Hippocampal formation (tissue), 2 donors: Measurements from ENCODE around the gene TSC2.

Experiments used
- DNase-seq, 2 donors: peaks; one replicate each; lab custom pipeline; 2025; lab: John Stamatoyannopoulos, UW

TSC2 gene

GRCh38 chr16:2042986-2043666, 4.7 kb upstream of the TSC2 start:
- no peak for DNase-seq

- peak in 1 of 2 donors; percentile 5 for DNase-seq
Observed at GRCh38 chr16:2043667-2044451, 3.9 kb upstream of the TSC2 start.

- no peak for DNase-seq
Observed at GRCh38 chr16:2044541-2044940, 3.2 kb upstream of the TSC2 start.

- no peak for DNase-seq
Observed at GRCh38 chr16:2045965-2046892, 1.6 kb upstream of the TSC2 start.

GRCh38 chr16:2046893-2047329, 874 bp upstream of the TSC2 start:
- DNase-seq, result no peak

- no peak for DNase-seq
Observed at GRCh38 chr16:2048116-2048543, 345 bp downstream of the TSC2 start.

- DNase-seq, result no peak
Observed at GRCh38 chr16:2053211-2053610, 5.4 kb downstream of the TSC2 start.

GRCh38 chr16:2053897-2054296, 6.1 kb downstream of the TSC2 start:
- DNase-seq, result no peak

GRCh38 chr16:2054543-2055245, 6.9 kb downstream of the TSC2 start:
- no peak for DNase-seq

GRCh38 chr16:2056077-2056476, 8.3 kb downstream of the TSC2 start:
- no peak for DNase-seq

GRCh38 chr16:2056681-2057407, 9.1 kb downstream of the TSC2 start:
- peak; percentile 23 to 37 for DNase-seq

- no peak for DNase-seq
Observed at GRCh38 chr16:2057438-2057837, 9.7 kb downstream of the TSC2 start.

GRCh38 chr16:2058420-2058819, 10.6 kb downstream of the TSC2 start:
- DNase-seq, result no peak

GRCh38 chr16:2058872-2059271, 11.1 kb downstream of the TSC2 start:
- DNase-seq, result no peak

GRCh38 chr16:2060346-2060745, 12.6 kb downstream of the TSC2 start:
- DNase-seq, result no peak

- DNase-seq, result no peak
Observed at GRCh38 chr16:2061023-2061422, 13.2 kb downstream of the TSC2 start.

GRCh38 chr16:2061526-2061925, 13.7 kb downstream of the TSC2 start:
- no peak for DNase-seq

GRCh38 chr16:2062801-2063200, 15.0 kb downstream of the TSC2 start:
- DNase-seq, result no peak

- DNase-seq, result no peak
Observed at GRCh38 chr16:2063861-2064260, 16.1 kb downstream of the TSC2 start.

GRCh38 chr16:2064368-2064945, 16.7 kb downstream of the TSC2 start:
- DNase-seq, result no peak

GRCh38 chr16:2066139-2066538, 18.4 kb downstream of the TSC2 start:
- no peak for DNase-seq
